Erythroblast (primary cell): Measurements from ENCODE around the gene AIM2.

Experiments used
- GATA1 ChIP-seq: IDR thresholded peaks from 2 replicates; pipeline ENCODE4 v1.6.1; 2011; ENCODE audit warnings: low read depth, mild to moderate bottlenecking, control low read depth, low read length, moderate library complexity
- POLR2A ChIP-seq: IDR thresholded peaks from 2 replicates; pipeline ENCODE4 v1.6.1; 2011; ENCODE audit warnings: mild to moderate bottlenecking, low read length

DNA sequence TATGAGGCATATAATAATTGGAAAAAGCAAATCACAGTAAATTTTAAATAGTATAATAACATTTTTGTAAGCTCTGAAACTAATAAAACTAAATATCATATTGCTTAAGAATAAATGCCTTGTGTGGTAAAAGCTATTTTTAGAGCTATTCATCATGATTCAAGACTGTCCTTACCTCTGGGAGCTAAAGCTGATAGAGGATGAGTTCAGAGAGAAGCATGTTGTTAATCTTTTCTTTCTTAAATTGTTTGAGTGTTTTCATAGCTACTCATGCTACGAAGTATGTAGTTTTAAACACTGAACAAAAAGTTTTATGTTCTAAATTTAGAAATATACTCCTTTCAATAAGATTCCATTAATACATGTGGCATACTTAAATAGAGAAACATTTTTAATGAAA lies 36.4 kb downstream of the AIM2 start:
- TF ChIP-seq POLR2A (no peak), GATA1 (no peak)
